HCT116 (cell line): ENCODE data around the gene SYT11. TPM values are rescaled to one million over a fixed set of nuclear protein-coding genes. Genes with fewer than 3 reads are reported as not detected.

Experiments
- ATAC-seq: fragments of 200-7000 bp; cut with Tn5 transposase; 2 replicates; pipeline ENCODE4 v1.9.1; 2020; ENCODE audit warnings: mild to moderate bottlenecking, moderate library complexity
- BruUV-seq: library from RNA; stranded (reverse); fragments of 400-500 nt; replicated peaks from 2 replicates; lab custom pipeline; 2021; lab: Mats Ljungman, UMichigan
- CTCF ChIA-PET: fragments of 300-600 bp; sonication (Branson Sonifier 250); formaldehyde crosslinking; loops from one replicate; lab custom pipeline; 2021; ENCODE audit warnings: antibody characterized with exemption; lab: Charles Lee
- POLR2A ChIA-PET: fragments of 300-600, 350-600 bp; sonication (Branson Sonifier 250); formaldehyde crosslinking; loops from one replicate; lab custom pipeline; 2021; ENCODE audit warnings: antibody characterized with exemption; lab: Charles Lee
- RAD21 ChIA-PET, 2 experiments: fragments of 300-600 bp; sonication (Branson Sonifier 250); formaldehyde crosslinking; loops; one replicate each; lab custom pipeline; 2023; ENCODE audit warnings: low total read pairs in 2 of 2; ENCODE audit not compliant: uncharacterized antibody in 2 of 2, unreplicated experiment in 2 of 2, low non-redundant PET in 1 of 2; lab: Charles Lee
- DNase-seq: peaks from one replicate; pipeline ENCODE4 v3.0.0-alpha.2; 2010; ENCODE audit warnings: low read depth, low spot score
- H2AFZ ChIP-seq: fragments of 200-600 bp; shearing (Covaris generic), sonication (generic); 2 replicates; pipeline ENCODE4 v1.6.1; 2017; ENCODE audit warnings: low read depth, mixed run types, mixed read lengths, antibody characterized with exemption, low read length; ENCODE audit not compliant: poor library complexity, severe bottlenecking
- H3K27ac ChIP-seq: 2 replicates; pipeline ENCODE4 v1.5.1; 2012; ENCODE audit warnings: low read depth, low read length
- H3K27me3 ChIP-seq: fragments of 200-600 bp; sonication (generic); 2 replicates; pipeline ENCODE4 v1.6.1; 2016; ENCODE audit warnings: mixed run types, low read length, mixed read lengths; ENCODE audit not compliant: insufficient read depth
- H3K36me3 ChIP-seq, 2 experiments: fragments of 200-500 bp in 1 of 2; fragments of 200-600 bp in 1 of 2; sonication (Bioruptor generic) in 1 of 2; sonication (generic) in 1 of 2; 2 replicates each; pipeline versions ENCODE4 v1.5.1 to v1.6.1; 2014 to 2016; ENCODE audit warnings: low read length in 2 of 2, inconsistent platforms in 1 of 2, mixed read lengths in 1 of 2, mixed run types in 1 of 2; ENCODE audit not compliant: insufficient read depth in 2 of 2, control insufficient read depth in 1 of 2
- H3K4me1 ChIP-seq, 2 experiments: fragments of 200-600 bp in 1 of 2; sonication (generic) in 1 of 2; 2 replicates each; pipeline versions ENCODE4 v1.5.1 to v1.6.1; 2012 to 2017; ENCODE audit warnings: low read length in 2 of 2, inconsistent platforms in 1 of 2, mild to moderate bottlenecking in 1 of 2, mixed read lengths in 1 of 2, mixed run types in 1 of 2, moderate library complexity in 1 of 2; ENCODE audit not compliant: insufficient read depth in 2 of 2, control insufficient read depth in 1 of 2
- H3K4me2 ChIP-seq: fragments of 200-600 bp; sonication (generic); 2 replicates; pipeline ENCODE4 v1.6.1; 2017; ENCODE audit warnings: mixed run types, low read length, mixed read lengths
- H3K4me3 ChIP-seq, 2 experiments: fragments of 200-600 bp in 1 of 2; sonication (generic) in 1 of 2; replicated peaks in 1 of 2; 2 replicates each; pipeline ENCODE4 v1.5.1; 2011 to 2016; ENCODE audit warnings: low read length in 2 of 2, control low read depth in 1 of 2, low read depth in 1 of 2, mild to moderate bottlenecking in 1 of 2, mixed read lengths in 1 of 2, mixed run types in 1 of 2
- H3K79me2 ChIP-seq: fragments of 200-600 bp; sonication (generic); 2 replicates; pipeline ENCODE4 v1.6.1; 2017; ENCODE audit warnings: mild to moderate bottlenecking, mixed run types, low read length, moderate library complexity, mixed read lengths; ENCODE audit not compliant: insufficient read depth
- H3K9ac ChIP-seq: fragments of 200-600 bp; sonication (generic); 2 replicates; pipeline ENCODE4 v1.6.1; 2016; ENCODE audit warnings: low read length, mixed read lengths
- H3K9me2 ChIP-seq: fragments of 200-600 bp; sonication (generic), shearing (Covaris generic); 2 replicates; pipeline ENCODE4 v1.6.1; 2017; ENCODE audit warnings: mixed run types, mild to moderate bottlenecking, moderate library complexity; ENCODE audit not compliant: insufficient read depth
- H3K9me3 ChIP-seq, 2 experiments: fragments of 200-500 bp in 1 of 2; fragments of 200-600 bp in 1 of 2; sonication (Bioruptor generic) in 1 of 2; sonication (generic) in 1 of 2; 2 replicates each; pipeline ENCODE4 v1.6.1; 2014 to 2017; ENCODE audit warnings: low read length in 2 of 2, mixed read lengths in 2 of 2, inconsistent platforms in 1 of 2, low read depth in 1 of 2, mild to moderate bottlenecking in 1 of 2, mixed run types in 1 of 2, moderate library complexity in 1 of 2; ENCODE audit not compliant: control insufficient read depth in 1 of 2, insufficient read depth in 1 of 2
- H4K20me1 ChIP-seq: fragments of 200-600 bp; sonication (generic), shearing (Covaris generic); 2 replicates; pipeline ENCODE4 v1.6.1; 2017; ENCODE audit warnings: mixed run types, mild to moderate bottlenecking, moderate library complexity; ENCODE audit not compliant: insufficient read depth
- SRF ChIP-seq: IDR thresholded peaks from 2 replicates; pipeline ENCODE4 v1.6.1; 2012; ENCODE audit warnings: low read depth
- TCF7L2 ChIP-seq: IDR thresholded peaks from 2 replicates; pipeline ENCODE4 v1.7.0; 2011; ENCODE audit warnings: borderline replicate concordance, inconsistent platforms; ENCODE audit not compliant: insufficient read depth, insufficient read length; ENCODE audit errors: extremely low read depth
- intact Hi-C: fragments of 100-400 bp; cut with micrococcal nuclease; formaldehyde crosslinking; loops from 2 replicates; pipeline ENCODE4 v1.10.0; 2022
- total RNA-seq: library from RNA; stranded (reverse); gene quantifications from one replicate; pipeline ENCODE4 v1.2.1, GENCODE V29; 2021; ENCODE audit not compliant: unreplicated experiment
- TF ChIP-seq, protein P1 (sequence below): IDR thresholded peaks from 2 replicates; pipeline ENCODE4 v1.6.1; 2012; ENCODE audit warnings: low read depth

SYT11 gene
- total RNA-seq, 1 experiment from 2014 or later: 0.17 TPM

DNA sequence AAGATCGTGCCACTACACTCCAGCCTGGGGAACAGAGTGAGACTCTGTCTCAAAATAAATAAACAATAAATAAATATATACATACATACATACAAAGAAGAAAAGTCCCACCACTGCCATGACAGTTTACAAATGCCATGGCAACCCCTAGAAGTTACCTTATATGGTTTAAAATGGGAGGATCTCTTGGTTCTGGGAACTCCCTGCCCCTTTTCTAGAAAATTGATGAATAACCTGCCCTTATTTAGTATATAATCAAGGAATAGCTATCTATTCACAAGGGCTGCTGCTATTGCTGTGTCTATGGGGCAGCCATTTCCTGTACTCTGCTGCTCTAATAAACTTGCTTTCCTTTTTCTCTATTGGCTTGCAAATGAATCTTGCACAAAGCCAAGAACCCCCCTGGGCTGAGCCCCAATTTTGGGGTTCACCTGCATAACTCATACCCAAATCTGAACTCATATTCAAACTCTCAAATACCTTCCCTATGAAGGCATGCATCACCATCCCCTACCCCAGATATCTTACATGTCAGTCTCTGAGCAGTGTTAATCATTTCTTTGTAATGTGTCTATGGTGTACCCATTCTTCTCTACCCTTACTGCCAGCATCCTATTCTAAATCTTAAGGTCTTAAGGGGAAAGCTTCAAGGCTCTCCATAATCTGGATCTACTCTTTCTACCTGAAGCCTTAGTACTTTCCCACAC lies 11.4 kb upstream of the SYT11 start (continued):
- TF ChIP-seq, protein P1, sequence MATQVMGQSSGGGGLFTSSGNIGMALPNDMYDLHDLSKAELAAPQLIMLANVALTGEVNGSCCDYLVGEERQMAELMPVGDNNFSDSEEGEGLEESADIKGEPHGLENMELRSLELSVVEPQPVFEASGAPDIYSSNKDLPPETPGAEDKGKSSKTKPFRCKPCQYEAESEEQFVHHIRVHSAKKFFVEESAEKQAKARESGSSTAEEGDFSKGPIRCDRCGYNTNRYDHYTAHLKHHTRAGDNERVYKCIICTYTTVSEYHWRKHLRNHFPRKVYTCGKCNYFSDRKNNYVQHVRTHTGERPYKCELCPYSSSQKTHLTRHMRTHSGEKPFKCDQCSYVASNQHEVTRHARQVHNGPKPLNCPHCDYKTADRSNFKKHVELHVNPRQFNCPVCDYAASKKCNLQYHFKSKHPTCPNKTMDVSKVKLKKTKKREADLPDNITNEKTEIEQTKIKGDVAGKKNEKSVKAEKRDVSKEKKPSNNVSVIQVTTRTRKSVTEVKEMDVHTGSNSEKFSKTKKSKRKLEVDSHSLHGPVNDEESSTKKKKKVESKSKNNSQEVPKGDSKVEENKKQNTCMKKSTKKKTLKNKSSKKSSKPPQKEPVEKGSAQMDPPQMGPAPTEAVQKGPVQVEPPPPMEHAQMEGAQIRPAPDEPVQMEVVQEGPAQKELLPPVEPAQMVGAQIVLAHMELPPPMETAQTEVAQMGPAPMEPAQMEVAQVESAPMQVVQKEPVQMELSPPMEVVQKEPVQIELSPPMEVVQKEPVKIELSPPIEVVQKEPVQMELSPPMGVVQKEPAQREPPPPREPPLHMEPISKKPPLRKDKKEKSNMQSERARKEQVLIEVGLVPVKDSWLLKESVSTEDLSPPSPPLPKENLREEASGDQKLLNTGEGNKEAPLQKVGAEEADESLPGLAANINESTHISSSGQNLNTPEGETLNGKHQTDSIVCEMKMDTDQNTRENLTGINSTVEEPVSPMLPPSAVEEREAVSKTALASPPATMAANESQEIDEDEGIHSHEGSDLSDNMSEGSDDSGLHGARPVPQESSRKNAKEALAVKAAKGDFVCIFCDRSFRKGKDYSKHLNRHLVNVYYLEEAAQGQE: no peak
- no peak for TF ChIP-seq SRF

DNA sequence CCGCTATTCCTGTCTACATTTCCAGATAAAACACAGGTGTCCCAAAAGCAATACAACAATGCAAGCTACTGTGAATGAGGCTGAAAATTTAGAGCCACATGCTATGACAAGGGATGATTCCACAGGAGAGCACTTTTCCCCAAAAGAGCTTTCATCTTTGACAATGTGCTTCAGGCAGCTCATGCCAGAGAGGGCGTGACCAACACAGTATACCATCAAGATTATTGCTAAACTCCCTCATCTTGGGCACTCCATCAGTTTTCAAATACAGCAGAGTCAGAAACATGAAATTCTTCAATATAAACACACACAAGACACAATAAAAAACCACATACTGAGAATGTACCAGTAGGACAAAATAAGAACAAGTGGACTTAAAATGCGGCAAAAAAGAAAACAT lies 9.0 kb upstream of the SYT11 start:
- intact Hi-C loops: no loop called here
- no peak for TF ChIP-seq TCF7L2
- H4K20me1 ChIP-seq: no peaks in the 10 kb centered on the region; the same call in 1 of the 2 replicates

More for the DNA sequence above, 9.0 kb upstream of the SYT11 start:
- CTCF ChIA-PET: no interaction called here
- no peak overlapping the region for H3K4me2 ChIP-seq
- H3K4me3 ChIP-seq: no peak overlapping the region
- BruUV-seq: no TSS peak
- no peaks in the 10 kb centered on the region for H3K27me3 ChIP-seq
- H3K9me3 ChIP-seq: no peaks in the 10 kb centered on the region
- ATAC-seq (no peak), DNase-seq (no peak)
- H3K9me2 ChIP-seq: no peaks in the 10 kb centered on the region
- no peak overlapping the region for H2AFZ ChIP-seq
- POLR2A ChIA-PET: no interaction called here
- H3K36me3 ChIP-seq: peaks cover 17 to 23% of the 10 kb centered on the region in 2 experiments; a peak in 3 of 4 replicates
- RAD21 ChIA-PET: interaction anchor here in 1 of 2 experiments (0.7 kb wide), 1 partner anchor 94 kb away, joined by 4 read pairs; no protein-coding TSS in a partner anchor
- no peak overlapping the region for H3K9ac ChIP-seq
- H3K79me2 ChIP-seq: peaks cover 74% of the 10 kb centered on the region
- no peaks in the 10 kb centered on the region for H3K4me1 ChIP-seq
- no peak overlapping the region for H3K27ac ChIP-seq
